Stimulated activated CD8-positive, alpha-beta memory T cell treated with anti-CD3 and anti-CD28 coated beads, Interleukin-15, amount 100 ng/mL, for 48 hours (primary cell): Measurements from ENCODE around the gene ERAL1.
"Not testable (repeated sequence)": the region's sequence is repeated elsewhere in the genome, so short reads cannot be mapped to it uniquely, and the experiment has no call there.

Experiments used
- DNase-seq, 2 donors: peaks; one replicate each; pipeline ENCODE4 v3.0.0-alpha.2; 2020; ENCODE audit warnings: low read depth in 2 of 2

The ERAL1 gene

GRCh38 chr17:28854457-28855335 lies at the start of gene ERAL1:
TSS of gene ERAL1 (plus strand) at chr17:28855016. CDS start at chr17:28855035, 19 bp downstream.
- DNase-seq = peak; percentile 75 to 79

GRCh38 chr17:28807925-28808634 lies 46.7 kb upstream of the ERAL1 start:
- DNase-seq = no peak

GRCh38 chr17:28810437-28810836 lies 44.4 kb upstream of the ERAL1 start:
- DNase-seq = no peak

- no peak for DNase-seq
Measured at GRCh38 chr17:28811651-28812090, 43.1 kb upstream of the ERAL1 start.

- DNase-seq = peak; percentile 95 to 97
Measured at GRCh38 chr17:28812091-28812747, 42.6 kb upstream of the ERAL1 start.

GRCh38 chr17:28812748-28813377 lies 42.0 kb upstream of the ERAL1 start:
- no peak for DNase-seq

- no peak for DNase-seq
Measured at GRCh38 chr17:28816540-28816939, 38.3 kb upstream of the ERAL1 start.

GRCh38 chr17:28818819-28819221 lies 36.0 kb upstream of the ERAL1 start:
- DNase-seq = no peak

- DNase-seq = no peak
Measured at GRCh38 chr17:28819582-28819981, 35.2 kb upstream of the ERAL1 start.

- DNase-seq = no peak
Measured at GRCh38 chr17:28827672-28828071, 27.1 kb upstream of the ERAL1 start.

- DNase-seq = no peak
Measured at GRCh38 chr17:28828294-28829040, 26.3 kb upstream of the ERAL1 start.

GRCh38 chr17:28834420-28834819 lies 20.4 kb upstream of the ERAL1 start:
- no peak for DNase-seq

- DNase-seq = not testable (repeated sequence)
Measured at GRCh38 chr17:28836541-28836940, 18.3 kb upstream of the ERAL1 start.

- no peak for DNase-seq
Measured at GRCh38 chr17:28839221-28839620, 15.6 kb upstream of the ERAL1 start.

- no peak for DNase-seq
Measured at GRCh38 chr17:28841901-28842281, 12.9 kb upstream of the ERAL1 start.

- peak; percentile 86 to 88 for DNase-seq
Measured at GRCh38 chr17:28842282-28843012, 12.4 kb upstream of the ERAL1 start, which contains the start of gene FAM222B. TSS of gene FAM222B (minus strand) at chr17:28842790. CDS start at chr17:28766667, 76,123 bp downstream.

GRCh38 chr17:28843816-28844148 lies 11.0 kb upstream of the ERAL1 start:
- DNase-seq = no peak

GRCh38 chr17:28846231-28846630 lies 8.6 kb upstream of the ERAL1 start:
- DNase-seq = no peak

- DNase-seq = not testable (repeated sequence)
Measured at GRCh38 chr17:28846699-28847098, 8.1 kb upstream of the ERAL1 start.

- DNase-seq = peak; percentile 32 to 41
Measured at GRCh38 chr17:28848667-28849066, 6.1 kb upstream of the ERAL1 start.
